ENCODE data around the gene HMX2.
A peak's percentile ranks its signal among the peaks of the same experiment; 100 is the strongest.

HMX2 gene

GRCh38 chr10:123139521-123140163 lies 8.3 kb upstream of the HMX2 start:
- no peak for DNase-seq

- no peak for DNase-seq
Measured at GRCh38 chr10:123140164-123140982, 7.6 kb upstream of the HMX2 start.

GRCh38 chr10:123140983-123141390 lies 6.9 kb upstream of the HMX2 start:
- DNase-seq = no peak

GRCh38 chr10:123141791-123142700 lies 5.9 kb upstream of the HMX2 start:
- DNase-seq = no peak

- DNase-seq = no peak
Measured at GRCh38 chr10:123142701-123143161, 5.2 kb upstream of the HMX2 start.

GRCh38 chr10:123143162-123143824 lies 4.6 kb upstream of the HMX2 start:
- DNase-seq = no peak

GRCh38 chr10:123143825-123144168 lies 4.1 kb upstream of the HMX2 start:
- DNase-seq = no peak

GRCh38 chr10:123144697-123145541 lies 3.0 kb upstream of the HMX2 start:
- no peak for DNase-seq

- no peak for DNase-seq
Measured at GRCh38 chr10:123145542-123146012, 2.4 kb upstream of the HMX2 start.

GRCh38 chr10:123146013-123146893 lies 1.7 kb upstream of the HMX2 start:
- DNase-seq = no peak

- DNase-seq = no peak
Measured at GRCh38 chr10:123146894-123147634, 872 bp upstream of the HMX2 start.

- DNase-seq = no peak
Measured at GRCh38 chr10:123148414-123149161, 652 bp downstream of the HMX2 start.

GRCh38 chr10:123149162-123149567 lies 1.2 kb downstream of the HMX2 start:
- no peak for DNase-seq

- DNase-seq = peak; percentile 49
Measured at GRCh38 chr10:123149568-123150270, 1.8 kb downstream of the HMX2 start.

GRCh38 chr10:123150271-123150985 lies 2.5 kb downstream of the HMX2 start:
- peak; percentile 40 for DNase-seq

GRCh38 chr10:123150986-123151736 lies 3.2 kb downstream of the HMX2 start:
- peak; percentile 49 for DNase-seq

GRCh38 chr10:123151737-123152135 lies 3.8 kb downstream of the HMX2 start:
- DNase-seq = no peak
